Loucy (cell line): ENCODE results near the gene MCUR1.

Experiments used
- EZH2phosphoT487 ChIP-seq: fragments of 200-600 bp; IDR thresholded peaks from 2 replicates; pipeline ENCODE4 v1.6.1; 2018; ENCODE audit warnings: antibody characterized with exemption, mild to moderate bottlenecking, moderate library complexity, borderline replicate concordance
- TF ChIP-seq, protein P1 (sequence below): fragments of 200-600 bp; sonication (generic); conservative IDR thresholded peaks from 2 replicates; pipeline ENCODE4 v1.5.1; 2014; ENCODE audit warnings: mild to moderate bottlenecking, antibody characterized with exemption, low read length

DNA sequence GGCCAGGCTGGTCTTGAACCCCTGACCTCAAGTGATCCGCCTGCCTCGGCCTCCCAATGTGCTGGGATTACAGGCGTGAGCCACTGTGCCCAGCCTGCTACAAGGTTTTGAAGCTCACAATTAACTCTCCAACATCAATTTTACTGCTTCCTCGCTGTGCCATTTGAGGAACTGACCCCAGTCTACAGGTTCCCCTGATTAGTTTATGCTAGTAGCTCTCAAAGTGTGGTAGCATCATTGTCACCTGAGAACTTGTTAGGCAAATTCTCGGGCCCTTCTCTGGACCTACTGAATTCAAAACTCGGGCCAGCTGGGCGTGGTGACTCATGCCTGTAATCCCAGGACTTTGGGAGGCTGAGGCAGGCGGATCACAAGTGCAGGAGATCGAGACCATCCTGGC, 49.4 kb downstream of the MCUR1 start:
- TF ChIP-seq, protein P1, sequence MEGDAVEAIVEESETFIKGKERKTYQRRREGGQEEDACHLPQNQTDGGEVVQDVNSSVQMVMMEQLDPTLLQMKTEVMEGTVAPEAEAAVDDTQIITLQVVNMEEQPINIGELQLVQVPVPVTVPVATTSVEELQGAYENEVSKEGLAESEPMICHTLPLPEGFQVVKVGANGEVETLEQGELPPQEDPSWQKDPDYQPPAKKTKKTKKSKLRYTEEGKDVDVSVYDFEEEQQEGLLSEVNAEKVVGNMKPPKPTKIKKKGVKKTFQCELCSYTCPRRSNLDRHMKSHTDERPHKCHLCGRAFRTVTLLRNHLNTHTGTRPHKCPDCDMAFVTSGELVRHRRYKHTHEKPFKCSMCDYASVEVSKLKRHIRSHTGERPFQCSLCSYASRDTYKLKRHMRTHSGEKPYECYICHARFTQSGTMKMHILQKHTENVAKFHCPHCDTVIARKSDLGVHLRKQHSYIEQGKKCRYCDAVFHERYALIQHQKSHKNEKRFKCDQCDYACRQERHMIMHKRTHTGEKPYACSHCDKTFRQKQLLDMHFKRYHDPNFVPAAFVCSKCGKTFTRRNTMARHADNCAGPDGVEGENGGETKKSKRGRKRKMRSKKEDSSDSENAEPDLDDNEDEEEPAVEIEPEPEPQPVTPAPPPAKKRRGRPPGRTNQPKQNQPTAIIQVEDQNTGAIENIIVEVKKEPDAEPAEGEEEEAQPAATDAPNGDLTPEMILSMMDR, result no peak
- TF ChIP-seq EZH2phosphoT487, result no peak
